HCT116 (cell line): Measurements from ENCODE around the gene CARD9. TPM values are rescaled to one million over a fixed set of nuclear protein-coding genes. Genes with fewer than 3 reads are reported as not detected.
A peak's percentile ranks its signal among the peaks of the same experiment; 100 is the strongest.

ENCODE experiments used
- ATAC-seq: fragments of 200-7000 bp; cut with Tn5 transposase; 2 replicates; pipeline ENCODE4 v1.9.1; 2020; ENCODE audit warnings: mild to moderate bottlenecking, moderate library complexity
- BruUV-seq: library from RNA; stranded (reverse); fragments of 400-500 nt; replicated peaks from 2 replicates; lab custom pipeline; 2021; lab: Mats Ljungman, UMichigan
- CTCF ChIA-PET: fragments of 300-600 bp; sonication (Branson Sonifier 250); formaldehyde crosslinking; loops from one replicate; lab custom pipeline; 2021; ENCODE audit warnings: antibody characterized with exemption; lab: Charles Lee
- POLR2A ChIA-PET: fragments of 300-600, 350-600 bp; sonication (Branson Sonifier 250); formaldehyde crosslinking; loops from one replicate; lab custom pipeline; 2021; ENCODE audit warnings: antibody characterized with exemption; lab: Charles Lee
- RAD21 ChIA-PET, 2 experiments: fragments of 300-600 bp; sonication (Branson Sonifier 250); formaldehyde crosslinking; loops; one replicate each; lab custom pipeline; 2023; ENCODE audit warnings: low total read pairs in 2 of 2; ENCODE audit not compliant: uncharacterized antibody in 2 of 2, unreplicated experiment in 2 of 2, low non-redundant PET in 1 of 2; lab: Charles Lee
- DNase-seq: peaks from one replicate; pipeline ENCODE4 v3.0.0-alpha.2; 2010; ENCODE audit warnings: low read depth, low spot score
- H2AFZ ChIP-seq: fragments of 200-600 bp; shearing (Covaris generic), sonication (generic); 2 replicates; pipeline ENCODE4 v1.6.1; 2017; ENCODE audit warnings: low read depth, mixed run types, mixed read lengths, antibody characterized with exemption, low read length; ENCODE audit not compliant: poor library complexity, severe bottlenecking
- H3K27ac ChIP-seq: 2 replicates; pipeline ENCODE4 v1.5.1; 2012; ENCODE audit warnings: low read depth, low read length
- H3K27me3 ChIP-seq: fragments of 200-600 bp; sonication (generic); 2 replicates; pipeline ENCODE4 v1.6.1; 2016; ENCODE audit warnings: mixed run types, low read length, mixed read lengths; ENCODE audit not compliant: insufficient read depth
- H3K36me3 ChIP-seq, 2 experiments: fragments of 200-500 bp in 1 of 2; fragments of 200-600 bp in 1 of 2; sonication (Bioruptor generic) in 1 of 2; sonication (generic) in 1 of 2; 2 replicates each; pipeline versions ENCODE4 v1.5.1 to v1.6.1; 2014 to 2016; ENCODE audit warnings: low read length in 2 of 2, inconsistent platforms in 1 of 2, mixed read lengths in 1 of 2, mixed run types in 1 of 2; ENCODE audit not compliant: insufficient read depth in 2 of 2, control insufficient read depth in 1 of 2
- H3K4me1 ChIP-seq, 2 experiments: fragments of 200-600 bp in 1 of 2; sonication (generic) in 1 of 2; 2 replicates each; pipeline versions ENCODE4 v1.5.1 to v1.6.1; 2012 to 2017; ENCODE audit warnings: low read length in 2 of 2, inconsistent platforms in 1 of 2, mild to moderate bottlenecking in 1 of 2, mixed read lengths in 1 of 2, mixed run types in 1 of 2, moderate library complexity in 1 of 2; ENCODE audit not compliant: insufficient read depth in 2 of 2, control insufficient read depth in 1 of 2
- H3K4me2 ChIP-seq: fragments of 200-600 bp; sonication (generic); 2 replicates; pipeline ENCODE4 v1.6.1; 2017; ENCODE audit warnings: mixed run types, low read length, mixed read lengths
- H3K4me3 ChIP-seq, 2 experiments: fragments of 200-600 bp in 1 of 2; sonication (generic) in 1 of 2; replicated peaks in 1 of 2; 2 replicates each; pipeline ENCODE4 v1.5.1; 2011 to 2016; ENCODE audit warnings: low read length in 2 of 2, control low read depth in 1 of 2, low read depth in 1 of 2, mild to moderate bottlenecking in 1 of 2, mixed read lengths in 1 of 2, mixed run types in 1 of 2
- H3K79me2 ChIP-seq: fragments of 200-600 bp; sonication (generic); 2 replicates; pipeline ENCODE4 v1.6.1; 2017; ENCODE audit warnings: mild to moderate bottlenecking, mixed run types, low read length, moderate library complexity, mixed read lengths; ENCODE audit not compliant: insufficient read depth
- H3K9ac ChIP-seq: fragments of 200-600 bp; sonication (generic); 2 replicates; pipeline ENCODE4 v1.6.1; 2016; ENCODE audit warnings: low read length, mixed read lengths
- H3K9me2 ChIP-seq: fragments of 200-600 bp; sonication (generic), shearing (Covaris generic); 2 replicates; pipeline ENCODE4 v1.6.1; 2017; ENCODE audit warnings: mixed run types, mild to moderate bottlenecking, moderate library complexity; ENCODE audit not compliant: insufficient read depth
- H3K9me3 ChIP-seq, 2 experiments: fragments of 200-500 bp in 1 of 2; fragments of 200-600 bp in 1 of 2; sonication (Bioruptor generic) in 1 of 2; sonication (generic) in 1 of 2; 2 replicates each; pipeline ENCODE4 v1.6.1; 2014 to 2017; ENCODE audit warnings: low read length in 2 of 2, mixed read lengths in 2 of 2, inconsistent platforms in 1 of 2, low read depth in 1 of 2, mild to moderate bottlenecking in 1 of 2, mixed run types in 1 of 2, moderate library complexity in 1 of 2; ENCODE audit not compliant: control insufficient read depth in 1 of 2, insufficient read depth in 1 of 2
- H4K20me1 ChIP-seq: fragments of 200-600 bp; sonication (generic), shearing (Covaris generic); 2 replicates; pipeline ENCODE4 v1.6.1; 2017; ENCODE audit warnings: mixed run types, mild to moderate bottlenecking, moderate library complexity; ENCODE audit not compliant: insufficient read depth
- CBX3 ChIP-seq: IDR thresholded peaks from 2 replicates; pipeline ENCODE4 v1.6.1; 2012; ENCODE audit warnings: low read depth
- EGR1 ChIP-seq: IDR thresholded peaks from 2 replicates; pipeline ENCODE4 v1.6.1; 2012; ENCODE audit warnings: low read depth
- ELF1 ChIP-seq: IDR thresholded peaks from 2 replicates; pipeline ENCODE4 v1.6.1; 2012; ENCODE audit warnings: low read depth, borderline replicate concordance
- FOSL1 ChIP-seq: IDR thresholded peaks from 2 replicates; pipeline ENCODE4 v1.6.1; 2012; ENCODE audit warnings: low read depth
- SP1 ChIP-seq: IDR thresholded peaks from 2 replicates; pipeline ENCODE4 v1.6.1; 2012; ENCODE audit warnings: low read depth
- SRF ChIP-seq: IDR thresholded peaks from 2 replicates; pipeline ENCODE4 v1.6.1; 2012; ENCODE audit warnings: low read depth
- YY1 ChIP-seq: IDR thresholded peaks from 2 replicates; pipeline ENCODE4 v1.6.1; 2011; ENCODE audit warnings: low read length, low read depth, moderate library complexity, mild to moderate bottlenecking; ENCODE audit not compliant: insufficient replicate concordance; ENCODE audit errors: extremely low read depth
- intact Hi-C: fragments of 100-400 bp; cut with micrococcal nuclease; formaldehyde crosslinking; loops from 2 replicates; pipeline ENCODE4 v1.10.0; 2022
- total RNA-seq: library from RNA; stranded (reverse); gene quantifications from one replicate; pipeline ENCODE4 v1.2.1, GENCODE V29; 2021; ENCODE audit not compliant: unreplicated experiment
- TF ChIP-seq, protein P1 (sequence below), 3 experiments: fragments of 200-600 bp in 1 of 3; sonication (generic) in 1 of 3; IDR thresholded peaks in 2 of 3; conservative IDR thresholded peaks in 1 of 3; 2 replicates each; pipeline ENCODE4 v1.5.1; 2012 to 2017; ENCODE audit warnings: low read depth in 2 of 3, low read length in 2 of 3, antibody characterized with exemption in 1 of 3, borderline replicate concordance in 1 of 3, control low read depth in 1 of 3, mild to moderate bottlenecking in 1 of 3, mixed read lengths in 1 of 3, mixed run types in 1 of 3, moderate library complexity in 1 of 3; ENCODE audit not compliant: insufficient read depth in 1 of 3

Gene CARD9
- total RNA-seq, 1 experiment from 2014 or later = 1.2 TPM

- H3K9ac ChIP-seq = no peak overlapping the region
- intact Hi-C loops = loop anchor here (2.0 kb wide), 1 partner anchor 61 kb away; the partner anchor contains the start of gene SNAPC4
- no peaks in the 10 kb centered on the region for H3K79me2 ChIP-seq
- no peak overlapping the region for H3K4me3 ChIP-seq
- no peak overlapping the region for H2AFZ ChIP-seq
- no peak for ATAC-seq
- RAD21 ChIA-PET = no interaction called here
- no peaks in the 10 kb centered on the region for H3K9me2 ChIP-seq
- BruUV-seq = no TSS peak
- no peak for DNase-seq
- no peak overlapping the region for H3K4me2 ChIP-seq
- TF ChIP-seq SP1 (no peak), FOSL1 (no peak), ELF1 (no peak), EGR1 (no peak), CBX3 (no peak)
- H3K27me3 ChIP-seq = no peaks in the 10 kb centered on the region
- POLR2A ChIA-PET = no interaction called here
- no peaks in the 10 kb centered on the region for H3K9me3 ChIP-seq
- H3K36me3 ChIP-seq = no peaks in the 10 kb centered on the region; a peak in 1 of 4 replicates
- no peak overlapping the region for H3K27ac ChIP-seq
- no peaks in the 10 kb centered on the region for H4K20me1 ChIP-seq
- H3K4me1 ChIP-seq = peaks cover 6 to 18% of the 10 kb centered on the region in 2 experiments; a peak in 3 of 4 replicates
- CTCF ChIA-PET = interaction anchor here (0.7 to 1.1 kb wide), 2 partner anchors 11 to 23 kb away, joined by 3 read pairs; partner anchors contain the start of gene DNLZ
Observed at GRCh38 chr9:136339958-136340310, 33.5 kb downstream of the CARD9 start.

GRCh38 chr9:136339173-136339957, 34.1 kb downstream of the CARD9 start:
- Histone ChIP-seq H3K27ac (no peak overlapping the region), H3K36me3 (no peaks in the 10 kb centered on the region; a peak in 1 of 4 replicates), H3K27me3 (no peaks in the 10 kb centered on the region), H3K4me1 (peaks cover 6 to 14% of the 10 kb centered on the region in 2 experiments; a peak in 3 of 4 replicates), H2AFZ (no peak overlapping the region), H3K79me2 (no peaks in the 10 kb centered on the region), H3K4me2 (no peak overlapping the region), H3K9me3 (no peaks in the 10 kb centered on the region), H3K9me2 (no peaks in the 10 kb centered on the region), H3K4me3 (no peak overlapping the region), H3K9ac (no peak overlapping the region), H4K20me1 (no peaks in the 10 kb centered on the region)
- BruUV-seq = no TSS peak
- POLR2A ChIA-PET = no interaction called here
- TF ChIP-seq, protein P1, sequence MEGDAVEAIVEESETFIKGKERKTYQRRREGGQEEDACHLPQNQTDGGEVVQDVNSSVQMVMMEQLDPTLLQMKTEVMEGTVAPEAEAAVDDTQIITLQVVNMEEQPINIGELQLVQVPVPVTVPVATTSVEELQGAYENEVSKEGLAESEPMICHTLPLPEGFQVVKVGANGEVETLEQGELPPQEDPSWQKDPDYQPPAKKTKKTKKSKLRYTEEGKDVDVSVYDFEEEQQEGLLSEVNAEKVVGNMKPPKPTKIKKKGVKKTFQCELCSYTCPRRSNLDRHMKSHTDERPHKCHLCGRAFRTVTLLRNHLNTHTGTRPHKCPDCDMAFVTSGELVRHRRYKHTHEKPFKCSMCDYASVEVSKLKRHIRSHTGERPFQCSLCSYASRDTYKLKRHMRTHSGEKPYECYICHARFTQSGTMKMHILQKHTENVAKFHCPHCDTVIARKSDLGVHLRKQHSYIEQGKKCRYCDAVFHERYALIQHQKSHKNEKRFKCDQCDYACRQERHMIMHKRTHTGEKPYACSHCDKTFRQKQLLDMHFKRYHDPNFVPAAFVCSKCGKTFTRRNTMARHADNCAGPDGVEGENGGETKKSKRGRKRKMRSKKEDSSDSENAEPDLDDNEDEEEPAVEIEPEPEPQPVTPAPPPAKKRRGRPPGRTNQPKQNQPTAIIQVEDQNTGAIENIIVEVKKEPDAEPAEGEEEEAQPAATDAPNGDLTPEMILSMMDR (IDR thresholded peaks at IDR 0.05 in 2 of 3, conservative IDR thresholded peaks at IDR 0.05 in 1 of 3; ENCODE audit: borderline replicate concordance in 1 of 3, insufficient read depth in 1 of 3, low read depth in 2 of 3, low read length in 2 of 3) = peak in 2 of 3 experiments; percentile 99; a peak in 4 of 6 replicates
- no peak for TF ChIP-seq SRF
- peak; percentile 49 for TF ChIP-seq YY1
- DNase-seq = no peak
- CTCF ChIA-PET = interaction anchor here (0.7 to 1.1 kb wide), 2 partner anchors 10 to 24 kb away, joined by 3 read pairs; partner anchors contain the start of gene DNLZ
- intact Hi-C loops = loop anchor here (2.0 kb wide), 1 partner anchor 61 kb away; the partner anchor contains the start of gene SNAPC4
- RAD21 ChIA-PET = no interaction called here
- peak; percentile 87 for ATAC-seq
